Measurements from ENCODE around the gene CTNNA1.
A peak's percentile ranks its signal among the peaks of the same experiment; 100 is the strongest.
"Not testable (repeated sequence)": the region's sequence is repeated elsewhere in the genome, so short reads cannot be mapped to it uniquely, and the experiment has no call there.

The CTNNA1 gene

GRCh38 chr5:138833726-138834480, 80.7 kb downstream of the CTNNA1 start:
- TF ChIP-seq CTCF (IDR thresholded peaks at IDR 0.05; ENCODE audit: insufficient read depth, low read depth, low read length, missing control alignments): no peak
- no peak overlapping the region for H3K4me3 ChIP-seq (ENCODE audit: low read length)
- DNase-seq (ENCODE audit: low read depth): no peak

GRCh38 chr5:138834853-138835252, 81.6 kb downstream of the CTNNA1 start:
- DNase-seq (ENCODE audit: low read depth); H3K4me3 ChIP-seq (ENCODE audit: low read length): not testable (repeated sequence)

- H3K4me3 ChIP-seq (ENCODE audit: low read length): no peak overlapping the region
- DNase-seq (ENCODE audit: low read depth): no peak
- no peak for TF ChIP-seq CTCF (IDR thresholded peaks at IDR 0.05; ENCODE audit: insufficient read depth, low read depth, low read length, missing control alignments)
Observed at GRCh38 chr5:138837160-138837559, 83.9 kb downstream of the CTNNA1 start.

GRCh38 chr5:138840103-138840502, 86.9 kb downstream of the CTNNA1 start:
- no peak overlapping the region for H3K4me3 ChIP-seq (ENCODE audit: low read length)
- TF ChIP-seq CTCF (IDR thresholded peaks at IDR 0.05; ENCODE audit: insufficient read depth, low read depth, low read length, missing control alignments): no peak
- DNase-seq (ENCODE audit: low read depth): no peak

GRCh38 chr5:138841531-138841930, 88.3 kb downstream of the CTNNA1 start:
- no peak for TF ChIP-seq CTCF (IDR thresholded peaks at IDR 0.05; ENCODE audit: insufficient read depth, low read depth, low read length, missing control alignments)
- no peak overlapping the region for H3K4me3 ChIP-seq (ENCODE audit: low read length)
- no peak for DNase-seq (ENCODE audit: low read depth)

- no peak overlapping the region for H3K4me3 ChIP-seq (ENCODE audit: low read length)
- no peak for TF ChIP-seq CTCF (IDR thresholded peaks at IDR 0.05; ENCODE audit: insufficient read depth, low read depth, low read length, missing control alignments)
- DNase-seq (ENCODE audit: low read depth): no peak
Observed at GRCh38 chr5:138843316-138844124, 90.3 kb downstream of the CTNNA1 start.

- H3K4me3 ChIP-seq (ENCODE audit: low read length): peak overlapping the region; percentile 6
- no peak for TF ChIP-seq CTCF (IDR thresholded peaks at IDR 0.05; ENCODE audit: insufficient read depth, low read depth, low read length, missing control alignments)
- peak; percentile 89 for DNase-seq (ENCODE audit: low read depth)
Observed at GRCh38 chr5:138844125-138844461, 90.9 kb downstream of the CTNNA1 start.

Measured in epithelial cell of esophagus (primary cell).